Activated CD4-positive, alpha-beta T cell treated with anti-CD3 and anti-CD28 coated beads, Interleukin-2, amount 50 U/mL, for 24 hours (primary cell): Measurements from ENCODE around the gene FREM2.

ENCODE experiments used
- DNase-seq, 2 donors: peaks; one replicate each; pipeline ENCODE4 v3.0.0-alpha.2; 2020; ENCODE audit warnings: low read depth in 1 of 2, low spot score in 1 of 2

The FREM2 gene

GRCh38 chr13:38755793-38756192 lies 68.9 kb downstream of the FREM2 start:
- DNase-seq = no peak

- DNase-seq = no peak
Observed at GRCh38 chr13:38758277-38758676, 71.4 kb downstream of the FREM2 start.

GRCh38 chr13:38759390-38759789 lies 72.5 kb downstream of the FREM2 start:
- no peak for DNase-seq

- DNase-seq = no peak
Observed at GRCh38 chr13:38763446-38764381, 76.8 kb downstream of the FREM2 start.

GRCh38 chr13:38766799-38767198 lies 79.9 kb downstream of the FREM2 start:
- no peak for DNase-seq

GRCh38 chr13:38767506-38768265 lies 80.8 kb downstream of the FREM2 start:
- DNase-seq = no peak

- no peak for DNase-seq
Observed at GRCh38 chr13:38769526-38769925, 82.6 kb downstream of the FREM2 start.

GRCh38 chr13:38775085-38775484 lies 88.2 kb downstream of the FREM2 start:
- DNase-seq = no peak

- no peak for DNase-seq
Observed at GRCh38 chr13:38777347-38778119, 90.7 kb downstream of the FREM2 start.

- no peak for DNase-seq
Observed at GRCh38 chr13:38781539-38781938, 94.7 kb downstream of the FREM2 start.

- no peak for DNase-seq
Observed at GRCh38 chr13:38784036-38784880, 97.4 kb downstream of the FREM2 start.

- DNase-seq = no peak
Observed at GRCh38 chr13:38785042-38785441, 98.2 kb downstream of the FREM2 start.

GRCh38 chr13:38785490-38785889 lies 98.6 kb downstream of the FREM2 start:
- DNase-seq = no peak

GRCh38 chr13:38787550-38787949 lies 100.7 kb downstream of the FREM2 start:
- no peak for DNase-seq

GRCh38 chr13:38796890-38797289 lies 110.0 kb downstream of the FREM2 start:
- no peak for DNase-seq

GRCh38 chr13:38803531-38803930 lies 116.7 kb downstream of the FREM2 start:
- DNase-seq = no peak

- no peak for DNase-seq
Observed at GRCh38 chr13:38804061-38804460, 117.2 kb downstream of the FREM2 start.

GRCh38 chr13:38804536-38804935 lies 117.7 kb downstream of the FREM2 start:
- DNase-seq = no peak

GRCh38 chr13:38814331-38814730 lies 127.5 kb downstream of the FREM2 start:
- DNase-seq = no peak

- no peak for DNase-seq
Observed at GRCh38 chr13:38819053-38819452, 132.2 kb downstream of the FREM2 start.

GRCh38 chr13:38819596-38819995 lies 132.7 kb downstream of the FREM2 start:
- no peak for DNase-seq
